GM23338 (cell line): ENCODE results near the gene FARS2. TPM values are rescaled to one million over a fixed set of nuclear protein-coding genes. Genes with fewer than 3 reads are reported as not detected.

Source experiments
- ATAC-seq: fragments of 200-7000 bp; cut with Tn5 transposase; 3 replicates; pipeline ENCODE4 v1.9.1; 2020
- DNase-seq: peaks from one replicate; pipeline ENCODE4 v3.0.0-alpha.2; 2015; ENCODE audit warnings: low spot score
- H2AFZ ChIP-seq: fragments of 200-600 bp; sonication (generic); 2 replicates; pipeline ENCODE4 v1.8.0; 2016; ENCODE audit warnings: antibody characterized with exemption, mild to moderate bottlenecking, moderate library complexity
- H3F3A ChIP-seq: fragments of 200-600 bp; sonication (generic); replicated peaks from 2 replicates; pipeline ENCODE4 v1.8.0; 2017; ENCODE audit warnings: antibody characterized with exemption, mixed run types, low read depth
- H3K27ac ChIP-seq: fragments of 200-600 bp; sonication (generic); 2 replicates; pipeline ENCODE4 v1.6.1; 2016; ENCODE audit warnings: low read depth
- H3K27me3 ChIP-seq: fragments of 200-600 bp; sonication (generic); 2 replicates; pipeline ENCODE4 v1.8.0; 2016; ENCODE audit warnings: mild to moderate bottlenecking, mixed run types, moderate library complexity; ENCODE audit not compliant: insufficient read depth
- H3K36me3 ChIP-seq: fragments of 200-600 bp; sonication (generic); 2 replicates; pipeline ENCODE4 v1.8.0; 2016; ENCODE audit warnings: mild to moderate bottlenecking; ENCODE audit not compliant: insufficient read depth
- H3K4me1 ChIP-seq: fragments of 200-600 bp; sonication (generic); 2 replicates; pipeline ENCODE4 v1.8.0; 2016; ENCODE audit warnings: mild to moderate bottlenecking, moderate library complexity; ENCODE audit not compliant: insufficient read depth
- H3K4me2 ChIP-seq: fragments of 200-600 bp; sonication (generic); 2 replicates; pipeline ENCODE4 v1.7.1; 2017; ENCODE audit warnings: mixed run types
- H3K4me3 ChIP-seq: fragments of 200-600 bp; sonication (generic); 2 replicates; pipeline ENCODE4 v1.6.1; 2016; ENCODE audit warnings: mixed run types
- H3K79me2 ChIP-seq: fragments of 200-600 bp; sonication (generic); replicated peaks from 2 replicates; pipeline ENCODE4 v1.8.0; 2017; ENCODE audit warnings: mild to moderate bottlenecking; ENCODE audit not compliant: insufficient read depth
- H3K9me2 ChIP-seq: fragments of 200-600 bp; sonication (generic); 2 replicates; pipeline ENCODE4 v1.8.0; 2017; ENCODE audit not compliant: insufficient read depth
- H4K20me1 ChIP-seq: fragments of 200-600 bp; sonication (generic); replicated peaks from 2 replicates; pipeline ENCODE4 v1.8.0; 2017; ENCODE audit warnings: mild to moderate bottlenecking; ENCODE audit not compliant: insufficient read depth
- H3K27ac Mint-ChIP-seq: 2 replicates; pipeline ENCODE4 v1.8.0; 2020; ENCODE audit warnings: inconsistent platforms, mild to moderate bottlenecking, moderate library complexity, mixed read lengths
- H3K27me3 Mint-ChIP-seq: 3 replicates; pipeline ENCODE4 v1.8.0; 2022; ENCODE audit warnings: low read depth, mild to moderate bottlenecking, moderate library complexity, mixed read lengths, inconsistent platforms; ENCODE audit not compliant: insufficient read depth, poor library complexity
- H3K36me3 Mint-ChIP-seq: 3 replicates; pipeline ENCODE4 v1.8.0; 2021; ENCODE audit warnings: low read depth, mild to moderate bottlenecking, inconsistent platforms, moderate library complexity, mixed read lengths
- H3K4me1 Mint-ChIP-seq: 3 replicates; pipeline ENCODE4 v1.8.0; 2020; ENCODE audit warnings: mild to moderate bottlenecking, inconsistent platforms, mixed read lengths
- H3K4me3 Mint-ChIP-seq: 3 replicates; pipeline ENCODE4 v1.8.0; 2021; ENCODE audit warnings: moderate library complexity, mild to moderate bottlenecking, inconsistent platforms, mixed read lengths
- H3K9me3 Mint-ChIP-seq: 3 replicates; pipeline ENCODE4 v1.8.0; 2020; ENCODE audit warnings: moderate library complexity, mild to moderate bottlenecking, inconsistent platforms, mixed read lengths
- EZH2 ChIP-seq: fragments of 200-600 bp; sonication (generic); IDR thresholded peaks from one replicate; pipeline ENCODE4 v1.8.0; 2017; ENCODE audit warnings: antibody characterized with exemption, mild to moderate bottlenecking, low read depth; ENCODE audit not compliant: unreplicated experiment
- EZH2phosphoT487 ChIP-seq: fragments of 200-600 bp; sonication (generic); IDR thresholded peaks from one replicate; pipeline ENCODE4 v1.8.1; 2018; ENCODE audit warnings: antibody characterized with exemption; ENCODE audit not compliant: unreplicated experiment
- JUNB ChIP-seq: IDR thresholded peaks from one replicate; pipeline ENCODE4 v1.6.1; 2016; ENCODE audit warnings: antibody characterized with exemption; ENCODE audit not compliant: unreplicated experiment
- NANOG ChIP-seq: IDR thresholded peaks from 2 replicates; pipeline ENCODE4 v1.6.1; 2016; ENCODE audit warnings: antibody characterized with exemption, borderline replicate concordance
- STAT1 ChIP-seq: IDR thresholded peaks from one replicate; pipeline ENCODE4 v1.6.1; 2016; ENCODE audit warnings: antibody characterized with exemption; ENCODE audit not compliant: unreplicated experiment
- ZNF114 ChIP-seq: fragments of 250-450 bp; sonication (Bioruptor Pico); IDR thresholded peaks from 2 replicates; pipeline ENCODE4 v1.5.0; 2020; ENCODE audit warnings: mild to moderate bottlenecking, moderate library complexity
- polyA plus RNA-seq: library from polyadenylated mRNA; unstranded; fragments of >200 nt; fragmentation: Nextera tagmentation; extraction: Ambion mirVana; gene quantifications from 2 replicates; pipeline ENCODE4 v1.2.1, GENCODE V29; 2016
- total RNA-seq: library from RNA; depleted of rRNA; stranded (reverse); fragments of >200 nt; shearing (Covaris generic); gene quantifications from 2 replicates; pipeline ENCODE4 v1.2.3, GENCODE V29; 2014
- TF ChIP-seq, protein P1 (sequence below): fragments of 250-450 bp; sonication (Bioruptor Pico); IDR thresholded peaks from 2 replicates; pipeline ENCODE4 v1.5.0; 2020; ENCODE audit warnings: mild to moderate bottlenecking, moderate library complexity
- TF ChIP-seq, protein P2 (sequence below), 2 experiments: fragments of 200-600 bp in 1 of 2; sonication (generic) in 1 of 2; conservative IDR thresholded peaks; 2 replicates each; pipeline versions ENCODE4 v1.5.1 to v1.6.1; 2016 to 2017; ENCODE audit warnings: antibody characterized with exemption in 2 of 2, low read depth in 2 of 2, mild to moderate bottlenecking in 2 of 2, moderate library complexity in 1 of 2

Gene FARS2
- total and polyA plus RNA-seq, 2 experiments from 2014 or later: 7.6 to 19.0 TPM

DNA sequence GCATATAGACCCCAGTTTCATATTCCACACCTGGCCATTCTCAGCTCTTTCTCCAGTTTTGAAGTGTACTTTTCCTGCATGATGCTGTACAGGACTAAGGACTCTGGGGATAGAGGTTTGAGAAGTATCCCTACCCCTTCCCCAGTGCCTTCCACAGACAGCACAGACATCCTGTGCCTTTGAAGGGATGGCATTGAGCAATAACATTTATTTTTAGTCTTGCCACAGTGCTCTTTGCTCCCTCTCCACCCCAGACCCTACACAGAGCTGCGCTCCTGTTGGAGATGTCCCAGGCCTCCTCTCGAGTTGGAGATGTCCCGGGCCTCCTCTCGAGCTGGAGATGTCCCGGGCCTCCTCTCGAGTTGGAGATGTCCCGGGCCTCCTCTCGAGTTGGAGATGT, 275.8 kb downstream of the FARS2 start (continued):
- TF ChIP-seq EZH2: no peak

DNA sequence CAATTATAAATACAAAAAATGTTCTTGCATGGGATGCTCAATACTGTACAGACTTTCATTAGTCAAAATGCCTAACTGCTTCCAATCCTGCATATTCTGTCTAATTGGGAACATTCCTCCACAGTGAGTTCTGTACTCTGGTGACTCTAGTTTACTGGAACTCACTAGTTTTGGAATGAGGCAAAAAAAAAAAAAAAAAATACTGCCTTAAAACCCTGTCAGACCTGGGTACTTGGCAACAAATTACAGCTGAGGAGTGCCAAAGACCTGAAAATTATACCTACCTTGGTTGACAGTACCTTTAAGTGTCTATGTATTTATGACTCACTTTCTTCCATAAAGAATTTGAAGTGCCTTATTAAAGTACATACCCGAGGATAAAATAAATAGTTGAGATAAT, 276.7 kb downstream of the FARS2 start:
- no peak for ATAC-seq
- H3K4me2 ChIP-seq: no peak overlapping the region
- no peaks in the 10 kb centered on the region for H4K20me1 ChIP-seq
- H3K9me2 ChIP-seq: 0 out of 2 replicates have a peak, but pooled peaks cover 4% of the 10 kb centered on the region
- no peaks in the 10 kb centered on the region for H3K36me3 ChIP-seq
- H3F3A ChIP-seq: no peaks in the 10 kb centered on the region
- DNase-seq: no peak
- H3K27me3 ChIP-seq: no peaks in the 10 kb centered on the region
- Mint-ChIP-seq H3K27ac (no peak overlapping the region), H3K4me3 (no peak overlapping the region), H3K9me3 (peaks cover 4% of the 10 kb centered on the region; the same call in 2 of the 3 replicates), H3K36me3 (peaks cover 8% of the 10 kb centered on the region; the same call in 2 of the 3 replicates), H3K27me3 (no peaks in the 10 kb centered on the region), H3K4me1 (peaks cover 16% of the 10 kb centered on the region)
- no peak for TF ChIP-seq ZNF114
- TF ChIP-seq JUNB: no peak
- TF ChIP-seq, protein P1, sequence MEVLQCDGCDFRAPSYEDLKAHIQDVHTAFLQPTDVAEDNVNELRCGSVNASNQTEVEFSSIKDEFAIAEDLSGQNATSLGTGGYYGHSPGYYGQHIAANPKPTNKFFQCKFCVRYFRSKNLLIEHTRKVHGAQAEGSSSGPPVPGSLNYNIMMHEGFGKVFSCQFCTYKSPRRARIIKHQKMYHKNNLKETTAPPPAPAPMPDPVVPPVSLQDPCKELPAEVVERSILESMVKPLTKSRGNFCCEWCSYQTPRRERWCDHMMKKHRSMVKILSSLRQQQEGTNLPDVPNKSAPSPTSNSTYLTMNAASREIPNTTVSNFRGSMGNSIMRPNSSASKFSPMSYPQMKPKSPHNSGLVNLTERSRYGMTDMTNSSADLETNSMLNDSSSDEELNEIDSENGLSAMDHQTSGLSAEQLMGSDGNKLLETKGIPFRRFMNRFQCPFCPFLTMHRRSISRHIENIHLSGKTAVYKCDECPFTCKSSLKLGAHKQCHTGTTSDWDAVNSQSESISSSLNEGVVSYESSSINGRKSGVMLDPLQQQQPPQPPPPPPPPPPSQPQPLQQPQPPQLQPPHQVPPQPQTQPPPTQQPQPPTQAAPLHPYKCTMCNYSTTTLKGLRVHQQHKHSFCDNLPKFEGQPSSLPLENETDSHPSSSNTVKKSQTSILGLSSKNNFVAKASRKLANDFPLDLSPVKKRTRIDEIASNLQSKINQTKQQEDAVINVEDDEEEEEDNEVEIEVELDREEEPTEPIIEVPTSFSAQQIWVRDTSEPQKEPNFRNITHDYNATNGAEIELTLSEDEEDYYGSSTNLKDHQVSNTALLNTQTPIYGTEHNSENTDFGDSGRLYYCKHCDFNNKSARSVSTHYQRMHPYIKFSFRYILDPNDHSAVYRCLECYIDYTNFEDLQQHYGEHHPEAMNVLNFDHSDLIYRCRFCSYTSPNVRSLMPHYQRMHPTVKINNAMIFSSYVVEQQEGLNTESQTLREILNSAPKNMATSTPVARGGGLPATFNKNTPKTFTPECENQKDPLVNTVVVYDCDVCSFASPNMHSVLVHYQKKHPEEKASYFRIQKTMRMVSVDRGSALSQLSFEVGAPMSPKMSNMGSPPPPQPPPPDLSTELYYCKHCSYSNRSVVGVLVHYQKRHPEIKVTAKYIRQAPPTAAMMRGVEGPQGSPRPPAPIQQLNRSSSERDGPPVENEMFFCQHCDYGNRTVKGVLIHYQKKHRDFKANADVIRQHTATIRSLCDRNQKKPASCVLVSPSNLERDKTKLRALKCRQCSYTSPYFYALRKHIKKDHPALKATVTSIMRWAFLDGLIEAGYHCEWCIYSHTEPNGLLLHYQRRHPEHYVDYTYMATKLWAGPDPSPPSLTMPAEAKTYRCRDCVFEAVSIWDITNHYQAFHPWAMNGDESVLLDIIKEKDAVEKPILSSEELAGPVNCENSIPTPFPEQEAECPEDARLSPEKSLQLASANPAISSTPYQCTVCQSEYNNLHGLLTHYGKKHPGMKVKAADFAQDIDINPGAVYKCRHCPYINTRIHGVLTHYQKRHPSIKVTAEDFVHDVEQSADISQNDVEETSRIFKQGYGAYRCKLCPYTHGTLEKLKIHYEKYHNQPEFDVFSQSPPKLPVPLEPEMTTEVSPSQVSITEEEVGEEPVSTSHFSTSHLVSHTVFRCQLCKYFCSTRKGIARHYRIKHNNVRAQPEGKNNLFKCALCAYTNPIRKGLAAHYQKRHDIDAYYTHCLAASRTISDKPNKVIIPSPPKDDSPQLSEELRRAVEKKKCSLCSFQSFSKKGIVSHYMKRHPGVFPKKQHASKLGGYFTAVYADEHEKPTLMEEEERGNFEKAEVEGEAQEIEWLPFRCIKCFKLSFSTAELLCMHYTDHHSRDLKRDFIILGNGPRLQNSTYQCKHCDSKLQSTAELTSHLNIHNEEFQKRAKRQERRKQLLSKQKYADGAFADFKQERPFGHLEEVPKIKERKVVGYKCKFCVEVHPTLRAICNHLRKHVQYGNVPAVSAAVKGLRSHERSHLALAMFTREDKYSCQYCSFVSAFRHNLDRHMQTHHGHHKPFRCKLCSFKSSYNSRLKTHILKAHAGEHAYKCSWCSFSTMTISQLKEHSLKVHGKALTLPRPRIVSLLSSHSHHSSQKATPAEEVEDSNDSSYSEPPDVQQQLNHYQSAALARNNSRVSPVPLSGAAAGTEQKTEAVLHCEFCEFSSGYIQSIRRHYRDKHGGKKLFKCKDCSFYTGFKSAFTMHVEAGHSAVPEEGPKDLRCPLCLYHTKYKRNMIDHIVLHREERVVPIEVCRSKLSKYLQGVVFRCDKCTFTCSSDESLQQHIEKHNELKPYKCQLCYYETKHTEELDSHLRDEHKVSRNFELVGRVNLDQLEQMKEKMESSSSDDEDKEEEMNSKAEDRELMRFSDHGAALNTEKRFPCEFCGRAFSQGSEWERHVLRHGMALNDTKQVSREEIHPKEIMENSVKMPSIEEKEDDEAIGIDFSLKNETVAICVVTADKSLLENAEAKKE: no peak
- TF ChIP-seq EZH2phosphoT487: no peak
- no peak for TF ChIP-seq STAT1
- TF ChIP-seq NANOG: no peak
- TF ChIP-seq, protein P2, sequence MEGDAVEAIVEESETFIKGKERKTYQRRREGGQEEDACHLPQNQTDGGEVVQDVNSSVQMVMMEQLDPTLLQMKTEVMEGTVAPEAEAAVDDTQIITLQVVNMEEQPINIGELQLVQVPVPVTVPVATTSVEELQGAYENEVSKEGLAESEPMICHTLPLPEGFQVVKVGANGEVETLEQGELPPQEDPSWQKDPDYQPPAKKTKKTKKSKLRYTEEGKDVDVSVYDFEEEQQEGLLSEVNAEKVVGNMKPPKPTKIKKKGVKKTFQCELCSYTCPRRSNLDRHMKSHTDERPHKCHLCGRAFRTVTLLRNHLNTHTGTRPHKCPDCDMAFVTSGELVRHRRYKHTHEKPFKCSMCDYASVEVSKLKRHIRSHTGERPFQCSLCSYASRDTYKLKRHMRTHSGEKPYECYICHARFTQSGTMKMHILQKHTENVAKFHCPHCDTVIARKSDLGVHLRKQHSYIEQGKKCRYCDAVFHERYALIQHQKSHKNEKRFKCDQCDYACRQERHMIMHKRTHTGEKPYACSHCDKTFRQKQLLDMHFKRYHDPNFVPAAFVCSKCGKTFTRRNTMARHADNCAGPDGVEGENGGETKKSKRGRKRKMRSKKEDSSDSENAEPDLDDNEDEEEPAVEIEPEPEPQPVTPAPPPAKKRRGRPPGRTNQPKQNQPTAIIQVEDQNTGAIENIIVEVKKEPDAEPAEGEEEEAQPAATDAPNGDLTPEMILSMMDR (conservative IDR thresholded peaks at IDR 0.05; ENCODE audit: low read depth in 2 of 2): no peak
- no peak overlapping the region for H3K27ac ChIP-seq
- H3K4me1 ChIP-seq: no peaks in the 10 kb centered on the region
- H2AFZ ChIP-seq: no peak overlapping the region
- no peak overlapping the region for H3K4me3 ChIP-seq
- no peaks in the 10 kb centered on the region for H3K79me2 ChIP-seq
